Activated CD8-positive, alpha-beta memory T cell treated with anti-CD3 and anti-CD28 coated beads for 4 hours (primary cell): Measurements from ENCODE around the gene SCN8A.
"Not testable (repeated sequence)": the region's sequence is repeated elsewhere in the genome, so short reads cannot be mapped to it uniquely, and the experiment has no call there.

ENCODE experiments used
- DNase-seq, 2 donors: peaks; one replicate each; pipeline ENCODE4 v3.0.0-alpha.2; 2020; ENCODE audit warnings: low read depth in 2 of 2

SCN8A gene

DNA sequence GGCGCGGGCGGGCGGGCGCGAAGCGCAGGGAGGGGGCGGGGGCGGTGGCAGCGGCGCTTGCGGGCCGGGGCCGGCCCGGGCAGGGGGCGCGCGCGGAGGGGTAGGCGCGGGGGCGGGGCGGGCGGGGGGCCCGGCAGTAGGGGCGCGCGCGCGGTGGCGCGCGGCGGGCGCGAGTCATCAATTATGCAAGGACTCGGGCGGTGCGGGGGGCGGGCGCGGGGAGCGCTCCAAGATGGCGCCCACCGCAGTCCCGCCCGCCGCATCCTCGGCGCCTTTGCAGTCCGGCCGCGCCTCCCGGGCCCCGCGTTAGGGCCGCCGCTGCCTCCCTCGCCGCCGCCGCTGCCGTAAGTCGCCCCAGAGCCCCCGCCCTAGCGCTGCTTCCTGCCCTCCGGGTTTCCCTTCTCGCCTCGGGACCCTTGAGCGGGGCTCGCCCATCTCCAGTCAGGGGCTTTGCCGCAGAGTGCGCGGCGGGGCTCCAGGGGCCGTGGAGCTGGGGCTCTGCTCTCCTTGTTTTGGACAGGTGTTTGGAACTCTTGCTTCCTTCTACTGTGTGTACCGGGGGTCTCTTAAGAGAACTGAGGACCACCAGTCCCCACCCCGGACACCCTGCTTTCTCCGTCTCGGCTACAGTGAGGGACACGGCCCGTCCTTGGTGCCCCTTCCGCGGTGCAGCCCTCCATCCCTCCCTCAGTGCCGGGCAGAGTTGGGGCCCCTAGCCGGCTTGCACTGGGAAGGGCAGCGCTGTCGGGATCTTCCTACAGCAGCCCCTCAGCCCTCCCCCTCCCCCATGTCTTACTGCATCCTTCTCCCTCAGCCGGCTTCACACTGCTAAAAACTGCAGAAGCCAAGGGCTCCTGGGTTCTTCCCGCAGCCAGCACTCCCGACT is at the start of gene SCN8A:
TSS of gene SCN8A (plus strand) at position 218 of the 886 bp plus-strand sequence. CDS start 71,585 bp downstream, outside the sequence.
- DNase-seq = peak; percentile 23 to 30

- DNase-seq = no peak
Observed at GRCh38 chr12:51546097-51546496, 44.9 kb upstream of the SCN8A start.

DNA sequence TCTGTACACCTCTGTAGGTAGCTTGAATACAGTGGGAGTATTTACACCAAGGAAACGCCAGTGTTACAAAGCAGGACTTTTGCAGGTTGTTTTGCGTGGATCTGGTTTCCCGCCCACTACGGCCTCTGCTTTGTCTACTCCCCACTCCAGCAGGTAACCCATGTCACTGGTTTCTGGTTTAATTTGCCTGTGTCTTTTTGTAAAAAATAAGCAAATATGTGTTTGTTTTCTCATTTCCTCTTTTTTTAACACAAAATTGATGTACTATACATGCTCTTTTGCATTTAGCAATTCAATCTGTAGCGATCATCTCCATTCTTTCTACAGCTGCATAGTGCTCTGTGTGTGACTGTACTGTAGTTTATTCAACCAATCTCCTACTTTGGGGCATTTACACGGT is 43.4 kb upstream of the SCN8A start:
- no peak for DNase-seq

DNA sequence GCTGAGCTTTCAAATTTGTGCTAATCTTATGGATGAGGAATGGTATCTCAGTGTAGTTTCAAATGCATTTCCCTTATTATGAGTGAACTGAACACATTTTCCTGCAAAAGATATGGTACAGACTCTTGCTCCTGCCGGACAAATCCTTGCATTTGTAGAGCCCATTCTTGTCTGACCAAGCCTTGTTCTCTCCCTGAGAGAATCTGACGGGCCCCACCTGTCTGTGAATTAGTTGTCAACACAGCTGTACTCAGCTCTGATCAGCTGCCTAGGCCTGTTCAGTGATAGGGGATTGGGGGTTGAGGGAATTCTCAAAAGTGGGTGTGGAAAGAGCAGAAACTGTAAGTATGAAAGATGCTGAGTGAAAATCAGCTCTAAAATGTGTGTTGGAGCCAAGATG is 42.8 kb upstream of the SCN8A start:
- DNase-seq = no peak

- DNase-seq = no peak
Observed at GRCh38 chr12:51549637-51550036, 41.4 kb upstream of the SCN8A start.

- DNase-seq = not testable (repeated sequence)
Observed at GRCh38 chr12:51568271-51569032, 22.6 kb upstream of the SCN8A start.

- no peak for DNase-seq
Observed at GRCh38 chr12:51579321-51579850, 11.6 kb upstream of the SCN8A start.

- no peak for DNase-seq
Observed at GRCh38 chr12:51589060-51589459, 2.0 kb upstream of the SCN8A start.

GRCh38 chr12:51589557-51590176 is 1.4 kb upstream of the SCN8A start:
- no peak for DNase-seq

DNA sequence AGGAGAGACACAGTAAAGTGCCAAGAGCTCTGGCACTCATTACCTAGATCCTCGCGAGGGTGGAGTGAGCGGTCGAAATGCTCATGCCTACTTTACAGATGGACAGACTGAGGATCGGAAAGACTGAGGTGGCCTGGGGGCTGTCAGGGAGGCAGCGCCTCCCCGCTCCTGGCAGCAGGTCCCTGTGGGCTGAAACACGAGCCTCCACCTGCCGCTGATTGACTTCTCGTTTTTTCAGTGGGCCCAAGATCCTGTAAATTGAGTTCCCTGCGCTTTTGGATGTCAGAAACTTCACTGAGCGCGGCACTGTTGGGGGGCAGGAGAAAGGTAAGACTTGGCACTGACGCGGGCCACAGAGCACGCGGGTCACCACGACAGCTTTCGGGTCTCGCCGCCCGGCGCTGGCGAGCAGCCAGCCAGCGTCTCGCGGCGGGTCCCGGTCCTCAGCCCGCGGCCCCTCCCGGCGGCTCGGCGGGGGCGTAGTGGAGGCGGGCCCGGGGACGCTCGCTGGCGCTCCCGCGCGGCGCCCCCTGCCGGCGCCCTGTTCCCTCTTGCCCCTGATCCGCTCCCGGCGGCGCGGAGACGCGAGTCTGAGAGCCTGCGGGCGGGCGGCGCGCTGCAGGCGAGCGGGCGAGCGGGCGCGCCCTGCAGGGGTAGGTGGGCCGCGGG is 552 bp upstream of the SCN8A start:
- DNase-seq = peak; percentile 45 to 48

DNA sequence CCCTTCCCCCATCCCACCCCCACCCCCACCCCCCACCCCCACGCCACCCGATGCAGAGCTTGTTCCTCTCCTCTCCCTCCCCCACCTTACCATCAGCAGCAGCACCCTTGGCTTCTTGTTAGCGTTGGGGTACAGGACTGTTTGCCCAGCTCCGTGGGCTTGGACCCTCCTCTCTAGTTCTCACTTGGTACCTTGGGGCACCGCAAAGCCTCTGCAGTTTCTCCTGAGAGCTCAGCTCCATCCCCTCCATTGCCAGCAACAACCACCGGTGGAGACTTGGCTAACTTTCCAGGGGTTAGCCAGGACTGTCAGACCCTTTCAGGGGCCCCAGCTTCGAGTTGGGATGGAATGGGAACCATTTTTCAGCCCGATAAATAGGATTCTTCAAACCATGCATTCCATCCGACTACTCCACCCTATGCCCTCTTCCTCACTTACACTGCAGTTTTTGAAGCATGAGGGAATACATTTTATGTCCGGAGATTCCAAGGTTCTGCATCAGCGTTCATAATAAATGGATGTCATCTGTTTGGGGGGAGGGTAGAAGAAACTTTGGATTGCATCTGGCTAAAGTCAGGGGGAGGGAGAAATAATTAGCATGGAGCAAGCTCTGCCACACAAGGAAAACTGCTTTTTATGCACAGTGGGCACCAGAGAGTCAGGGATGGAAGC is 1.1 kb downstream of the SCN8A start:
- DNase-seq = no peak

- no peak for DNase-seq
Observed at GRCh38 chr12:51593021-51593420, 2.0 kb downstream of the SCN8A start.

DNA sequence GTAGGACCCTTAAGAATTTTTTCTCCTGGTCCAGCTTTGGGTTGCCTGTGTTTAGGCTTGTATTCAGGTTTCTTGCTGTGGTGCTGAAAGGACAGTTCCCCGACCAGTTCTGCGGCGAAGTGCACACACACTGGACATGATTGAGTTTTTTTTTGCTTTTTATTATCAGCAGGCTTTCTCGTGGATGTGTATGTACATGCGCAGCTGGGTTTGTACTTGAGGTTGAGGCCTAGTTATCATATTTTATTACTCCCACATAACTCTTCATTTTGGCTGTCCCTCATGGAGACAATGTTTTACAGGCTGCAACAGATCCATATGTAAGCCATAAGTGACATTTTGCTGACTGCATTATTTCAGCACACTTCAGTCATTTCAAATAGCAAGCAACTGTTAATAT is 2.5 kb downstream of the SCN8A start:
- no peak for DNase-seq

GRCh38 chr12:51598156-51598555 is 7.1 kb downstream of the SCN8A start:
- DNase-seq = no peak

GRCh38 chr12:51600721-51601120 is 9.7 kb downstream of the SCN8A start:
- DNase-seq = no peak

GRCh38 chr12:51601241-51601640 is 10.2 kb downstream of the SCN8A start:
- no peak for DNase-seq

DNA sequence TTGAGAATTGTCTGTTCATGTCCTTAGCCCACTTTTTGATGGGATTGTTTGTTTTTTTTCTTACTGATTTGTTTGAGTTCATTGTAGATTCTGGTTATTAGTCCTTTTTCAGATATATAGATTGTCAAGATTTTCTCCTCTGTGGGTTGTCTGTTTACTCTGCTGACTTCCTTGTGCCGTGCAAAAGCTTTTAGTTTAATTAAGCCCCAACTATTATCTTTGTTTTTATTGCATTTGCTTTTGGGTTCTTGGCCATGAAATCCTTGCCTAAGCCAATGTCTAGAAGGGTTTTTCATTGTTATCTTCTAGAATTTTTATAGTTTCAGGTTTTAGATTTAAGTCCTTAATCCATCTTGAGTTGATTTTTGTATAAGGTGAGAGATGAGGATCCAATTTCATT is 14.9 kb downstream of the SCN8A start:
- not testable (repeated sequence) for DNase-seq

DNA sequence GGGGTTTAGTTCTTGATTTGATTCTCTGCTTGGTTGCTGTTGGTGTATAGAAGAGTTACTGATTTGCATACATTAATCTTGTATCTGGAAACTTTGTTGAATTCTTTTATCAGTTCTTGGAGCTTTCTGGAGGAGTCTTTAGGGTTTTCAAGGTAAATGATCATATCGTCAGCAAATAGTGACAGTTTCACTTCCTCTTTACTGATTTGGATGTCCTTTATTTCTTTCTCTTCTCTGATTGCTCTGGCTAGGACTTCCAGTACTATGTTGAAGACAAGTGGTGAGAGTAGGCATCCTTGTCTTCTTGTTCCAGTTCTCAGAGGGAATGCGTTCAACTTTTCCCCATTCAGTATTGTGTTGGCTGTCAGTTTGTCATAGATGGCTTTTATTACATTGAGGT is 16.2 kb downstream of the SCN8A start:
- DNase-seq = not testable (repeated sequence)

- DNase-seq = no peak
Observed at GRCh38 chr12:51620448-51620847, 29.4 kb downstream of the SCN8A start.

- DNase-seq = no peak
Observed at GRCh38 chr12:51621156-51621922, 30.3 kb downstream of the SCN8A start.
